GM12874 (cell line): ENCODE data around the gene CDHR2.

Experiments
- CTCF ChIP-seq: IDR thresholded peaks from 2 replicates; pipeline ENCODE4 v1.5.1; 2011; ENCODE audit warnings: low read depth, mild to moderate bottlenecking, control low read depth, low read length, moderate library complexity; ENCODE audit not compliant: insufficient read depth

The CDHR2 gene

GRCh38 chr5:176538230-176538988 is 10.7 kb upstream of the CDHR2 start:
- TF ChIP-seq CTCF = no peak

DNA sequence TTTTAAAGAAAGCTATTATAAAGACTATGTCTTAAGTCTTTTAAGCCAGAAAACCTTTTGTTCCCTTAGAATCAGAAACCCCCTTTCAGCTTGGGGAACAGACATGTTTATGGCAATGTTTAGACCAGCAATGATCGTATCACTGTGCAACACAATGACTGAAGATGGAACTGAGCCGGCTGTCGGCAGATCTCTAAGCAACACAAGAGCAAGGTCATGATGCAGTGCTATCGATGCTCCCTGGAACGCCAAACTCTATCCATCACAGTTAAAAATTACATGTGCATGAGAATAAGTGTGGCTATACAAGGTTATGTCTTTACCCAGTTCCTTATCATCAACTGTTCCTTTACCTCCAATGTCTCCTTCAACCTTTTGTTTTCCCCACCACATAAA is 10.2 kb upstream of the CDHR2 start:
- TF ChIP-seq CTCF = no peak

DNA sequence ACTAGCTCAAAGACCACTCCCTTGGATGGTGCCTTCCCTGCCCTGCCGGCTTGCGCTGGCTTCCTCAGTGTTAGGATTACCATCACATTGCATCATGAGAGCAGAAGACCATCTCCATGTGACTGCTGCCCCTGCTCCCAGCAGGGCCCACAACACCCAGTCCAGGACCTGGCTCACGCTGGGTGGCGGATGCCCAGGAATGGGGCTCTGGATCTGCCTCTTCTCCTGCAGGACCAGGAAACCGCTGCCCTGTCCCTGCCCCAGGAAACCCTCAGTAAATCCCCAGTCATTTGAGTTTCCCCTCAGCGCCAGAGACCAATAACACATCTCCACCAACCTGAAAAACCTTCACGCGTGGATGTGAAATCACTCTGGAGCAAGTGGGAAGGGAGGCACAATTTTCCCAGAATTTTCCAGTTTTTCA is 8.7 kb upstream of the CDHR2 start:
- no peak for TF ChIP-seq CTCF

- no peak for TF ChIP-seq CTCF
Observed at GRCh38 chr5:176540956-176541337, 8.2 kb upstream of the CDHR2 start.

DNA sequence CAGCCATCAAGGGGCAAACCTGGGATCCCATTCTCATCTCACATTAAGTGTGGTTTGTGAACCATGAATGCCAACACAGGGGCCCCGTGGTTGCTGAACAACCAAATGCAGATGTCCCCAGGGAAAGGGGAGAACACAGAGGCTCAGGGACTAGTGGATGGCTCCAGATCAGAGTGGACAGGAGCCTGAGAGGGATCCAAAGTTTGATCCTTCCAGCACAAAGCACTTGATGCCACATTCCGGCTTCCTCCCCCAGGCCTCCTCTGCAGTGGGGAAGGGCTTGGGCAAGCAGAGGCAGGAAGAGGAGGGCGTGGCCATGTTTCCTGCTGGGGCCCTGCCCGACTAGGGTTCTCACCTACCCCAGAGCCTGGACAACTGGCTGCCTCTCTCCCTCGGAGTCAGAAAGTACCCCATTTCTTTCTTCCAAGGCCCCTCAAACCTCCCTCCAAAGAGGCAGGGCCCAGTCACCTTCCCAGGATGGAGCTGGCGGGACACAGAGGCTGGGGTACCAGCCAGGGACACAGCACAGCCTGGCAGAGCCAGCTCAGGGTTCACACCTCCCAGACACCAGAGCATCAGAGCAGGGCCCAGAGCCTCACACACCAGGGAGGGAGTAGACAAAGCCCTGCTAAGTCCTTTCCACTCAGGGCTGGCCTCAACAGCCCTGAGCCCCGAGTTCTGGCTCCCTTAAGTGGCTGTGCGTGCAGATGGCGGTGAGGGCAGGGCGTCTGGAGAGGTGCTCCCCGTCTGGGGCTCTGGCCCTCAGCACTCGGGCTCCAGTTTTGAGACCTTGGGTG is 7.6 kb upstream of the CDHR2 start:
- no peak for TF ChIP-seq CTCF

DNA sequence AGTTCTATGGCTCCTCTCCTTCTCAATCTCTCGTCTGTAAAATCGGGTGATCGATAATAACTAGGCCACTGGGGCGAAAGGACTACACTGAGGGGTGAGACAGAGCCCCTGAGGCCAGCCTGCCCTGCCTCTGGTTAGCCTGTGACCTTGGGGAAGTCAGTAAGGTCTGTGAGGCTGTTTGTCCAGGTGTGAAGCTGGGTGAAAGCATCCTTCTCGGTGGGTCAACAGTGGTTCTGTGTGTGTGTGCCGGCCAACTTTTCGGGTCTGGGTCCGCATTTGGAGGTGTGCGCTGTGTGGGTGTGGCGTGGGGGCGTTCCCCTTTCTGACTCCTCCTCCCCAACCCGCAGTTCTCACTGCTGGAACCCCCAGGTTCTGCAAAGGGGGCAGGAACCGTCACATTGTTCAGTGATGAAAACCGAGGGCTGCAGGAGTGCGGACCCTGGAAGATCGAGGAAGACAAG is 7.0 kb upstream of the CDHR2 start:
- TF ChIP-seq CTCF = no peak

DNA sequence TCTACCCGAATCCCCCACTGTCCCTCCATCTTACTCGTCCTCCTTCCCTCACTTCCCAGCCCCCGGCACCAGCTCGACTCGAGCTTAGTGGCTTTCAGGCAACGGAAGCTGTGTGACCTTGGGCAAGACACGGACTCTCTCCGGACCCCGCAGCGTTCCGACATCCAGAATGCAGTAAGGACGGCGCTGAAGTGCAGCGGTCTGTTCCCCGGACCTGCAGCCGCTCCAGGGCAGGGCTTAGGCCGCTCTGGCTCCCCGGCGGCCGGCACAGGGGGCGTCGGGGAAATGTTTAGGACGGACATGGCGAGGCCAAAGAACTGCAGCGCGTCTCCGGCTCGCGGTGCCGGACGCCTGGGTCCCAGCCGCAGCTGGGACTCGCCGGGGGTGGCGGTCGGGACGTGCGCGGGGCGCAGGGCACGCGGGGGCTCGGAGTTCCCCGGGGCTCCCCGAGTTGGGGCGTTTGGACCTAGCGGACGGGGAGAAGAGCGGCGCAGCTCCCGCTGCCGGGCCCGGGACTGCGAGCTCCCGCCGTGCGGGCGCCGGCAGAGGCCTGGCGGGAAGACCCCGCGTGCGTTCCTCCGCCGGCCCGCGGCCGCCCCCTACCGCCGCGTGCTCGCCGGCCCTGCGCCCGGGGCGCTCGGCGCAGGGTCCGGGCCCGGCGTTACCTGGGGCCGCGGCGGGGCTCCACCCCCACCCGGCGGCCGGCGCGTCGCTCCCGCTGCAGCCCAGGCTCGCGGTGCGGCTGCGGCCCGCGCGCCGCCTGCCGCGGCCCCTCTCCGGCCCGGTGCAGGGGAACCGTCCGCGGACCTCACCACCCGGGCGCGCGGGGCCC is 6.3 kb upstream of the CDHR2 start:
- peak; percentile 44 for TF ChIP-seq CTCF
